Gastrocnemius medialis (tissue), 4 donors: ENCODE results near the gene SNX1. TPM values are rescaled to one million over a fixed set of nuclear protein-coding genes. Genes with fewer than 3 reads are reported as not detected.
"Not testable (repeated sequence)": the region's sequence is repeated elsewhere in the genome, so short reads cannot be mapped to it uniquely, and the experiment has no call there.

ENCODE experiments used
- ATAC-seq, 2 donors: fragments of 150-250 bp; one replicate each; pipeline ENCODE4 v1.9.1; 2016
- DNase-seq, 2 donors: peaks; one replicate each; pipeline ENCODE4 v3.0.0-alpha.2; 2019
- H3K27ac ChIP-seq, 4 donors: fragments of 200-600 bp; sonication (generic); 1 replicate in 1 of 4; 2 replicates in 3 of 4; pipeline ENCODE4 v1.5.1; 2016 to 2018; ENCODE audit warnings: mild to moderate bottlenecking in 2 of 4, moderate library complexity in 1 of 4
- H3K27me3 ChIP-seq, 3 donors: fragments of 200-600 bp; sonication (generic) in 2 of 3; 1 replicate in 1 of 3; 2 replicates in 2 of 3; pipeline versions ENCODE4 v1.5.1 to v1.6.0; 2016 to 2019; ENCODE audit warnings: mild to moderate bottlenecking in 1 of 3, moderate library complexity in 1 of 3
- H3K36me3 ChIP-seq, 2 donors: fragments of 200-600 bp; sonication (generic) in 1 of 2; one replicate each; pipeline ENCODE4 v1.5.1; 2017 to 2018
- H3K4me1 ChIP-seq, 2 donors: fragments of 200-600 bp; sonication (generic) in 1 of 2; one replicate each; pipeline ENCODE4 v1.5.1; 2016 to 2017; ENCODE audit warnings: mild to moderate bottlenecking in 2 of 2
- H3K4me3 ChIP-seq, 4 donors: fragments of 200-600 bp; sonication (generic) in 3 of 4; 1 replicate in 1 of 4; 2 replicates in 3 of 4; pipeline ENCODE4 v1.5.1; 2016 to 2019; ENCODE audit warnings: mild to moderate bottlenecking in 2 of 4
- H3K9me3 ChIP-seq, 3 donors: fragments of 200-600 bp; sonication (generic) in 2 of 3; 1 replicate in 1 of 3; 2 replicates in 2 of 3; pipeline ENCODE4 v1.5.1; 2016 to 2019
- CTCF ChIP-seq, 5 experiments: fragments of 450-650 bp in 3 of 5; fragments of 200-600 bp in 2 of 5; sonication (generic) in 2 of 5; IDR thresholded peaks in 4 of 5; conservative IDR thresholded peaks in 1 of 5; 1 replicate in 4 of 5; 2 replicates in 1 of 5; pipeline ENCODE4 v1.5.1; 2016 to 2019; ENCODE audit warnings: antibody characterized with exemption in 5 of 5, mild to moderate bottlenecking in 3 of 5, moderate library complexity in 3 of 5
- POLR2A ChIP-seq, 2 donors: fragments of 450-650 bp; IDR thresholded peaks; one replicate each; pipeline ENCODE4 v1.6.1; 2017; ENCODE audit warnings: antibody characterized with exemption in 2 of 2, mild to moderate bottlenecking in 2 of 2, moderate library complexity in 2 of 2
- in situ Hi-C, 4 donors: fragments of 200-750 bp; cut with MboI; loops; one replicate each; pipeline versions ENCODE4 v1.15.0 to v1.8.0; 2017; ENCODE audit warnings: low sequenced_read_pairs in 4 of 4
- intact Hi-C: fragments of 100-400 bp; cut with DNase I; formaldehyde crosslinking; loops from one replicate; pipeline ENCODE4 v1.15.1; 2023; ENCODE audit warnings: low total_unique reads
- total RNA-seq, 4 donors: library from RNA; depleted of rRNA; stranded (reverse); fragments of >200 nt; gene quantifications; one replicate each; pipeline versions ENCODE4 v1.1.0 to v1.2.3, GENCODE V29; 2016

SNX1 gene
- total RNA-seq, 4 donors from 2014 or later, result 26.7 to 39.3 (median 34.1) TPM

- TF ChIP-seq CTCF (IDR thresholded peaks at IDR 0.05 in 4 of 5, conservative IDR thresholded peaks at IDR 0.05 in 1 of 5), result no peak
- TF ChIP-seq POLR2A (IDR thresholded peaks at IDR 0.05), result no peak
- Histone ChIP-seq H3K27me3 (no peaks in the 10 kb centered on the region), H3K4me3 (no peak overlapping the region), H3K27ac (peak overlapping the region; percentile 93 to 96 (median 94)), H3K36me3 (no peaks in the 10 kb centered on the region), H3K4me1 (peaks cover 17 to 37% of the 10 kb centered on the region in 2 donors), H3K9me3 (no peaks in the 10 kb centered on the region)
- ATAC-seq, result no peak
- in situ Hi-C loops (loop anchor here in 2 of 4 donors (25.0 kb wide), 2 partner anchors 186 to 461 kb away; no protein-coding TSS in a partner anchor), intact Hi-C loops (no loop called here)
- no peak for DNase-seq
Observed at GRCh38 chr15:64072812-64073211, 23.0 kb upstream of the SNX1 start.

- H3K4me1 ChIP-seq, result peaks cover 12 to 31% of the 10 kb centered on the region in 2 donors
- in situ Hi-C loops, result loop anchor here in 2 of 4 donors (25.0 kb wide), 2 partner anchors 186 to 461 kb away; no protein-coding TSS in a partner anchor
- H3K9me3 ChIP-seq, H3K4me3 ChIP-seq, DNase-seq, ATAC-seq, intact Hi-C loops, H3K36me3 ChIP-seq, H3K27me3 ChIP-seq: not testable (repeated sequence)
- H3K27ac ChIP-seq, result peak overlapping the region; percentile 93 to 96 (median 94)
Observed at GRCh38 chr15:64073496-64073895, 22.3 kb upstream of the SNX1 start.

- in situ Hi-C loops, result loop anchor here in 1 of 4 donors (25.0 kb wide), 1 partner anchor 570 kb away; the partner anchor contains the start of gene USP3
- intact Hi-C loops, result no loop called here
- no peak overlapping the region for H3K4me3 ChIP-seq
- ATAC-seq (no peak), DNase-seq (no peak)
- no peak for TF ChIP-seq POLR2A (IDR thresholded peaks at IDR 0.05)
- no peak for TF ChIP-seq CTCF (IDR thresholded peaks at IDR 0.05 in 4 of 5, conservative IDR thresholded peaks at IDR 0.05 in 1 of 5)
- no peaks in the 10 kb centered on the region for H3K9me3 ChIP-seq
- no peaks in the 10 kb centered on the region for H3K4me1 ChIP-seq
- H3K27ac ChIP-seq, result peak overlapping the region in 1 of 4 donors; percentile 13
- no peaks in the 10 kb centered on the region for H3K27me3 ChIP-seq
- peaks cover 0 to 23% of the 10 kb centered on the region in 2 donors for H3K36me3 ChIP-seq
Observed at GRCh38 chr15:64082757-64083156, 13.0 kb upstream of the SNX1 start.

GRCh38 chr15:64089543-64090280 lies 6.1 kb upstream of the SNX1 start:
- no peak for TF ChIP-seq CTCF (IDR thresholded peaks at IDR 0.05 in 4 of 5, conservative IDR thresholded peaks at IDR 0.05 in 1 of 5)
- no peak for TF ChIP-seq POLR2A (IDR thresholded peaks at IDR 0.05)
- no peak overlapping the region for H3K4me3 ChIP-seq
- DNase-seq (no peak), ATAC-seq (no peak)
- H3K36me3 ChIP-seq, result peaks cover 0 to 20% of the 10 kb centered on the region in 2 donors
- peaks cover 34 to 39% of the 10 kb centered on the region in 2 donors for H3K4me1 ChIP-seq
- no peaks in the 10 kb centered on the region for H3K9me3 ChIP-seq
- peak overlapping the region; percentile 91 to 96 (median 93) for H3K27ac ChIP-seq
- no peaks in the 10 kb centered on the region for H3K27me3 ChIP-seq
- intact Hi-C loops, result loop anchor here (10.0 kb wide), 1 partner anchor 585 kb away; the partner anchor contains the start of gene USP3
- in situ Hi-C loops, result loop anchor here in 1 of 4 donors (25.0 kb wide), 1 partner anchor 577 kb away; the partner anchor contains the start of gene USP3

GRCh38 chr15:64090527-64090926 lies 5.3 kb upstream of the SNX1 start:
- Histone ChIP-seq H3K9me3 (no peaks in the 10 kb centered on the region), H3K27me3 (no peaks in the 10 kb centered on the region), H3K36me3 (peaks cover 0 to 14% of the 10 kb centered on the region in 2 donors), H3K4me1 (peaks cover 42 to 47% of the 10 kb centered on the region in 2 donors), H3K27ac (peak overlapping the region; percentile 91 to 96 (median 93)), H3K4me3 (no peak overlapping the region)
- DNase-seq, result no peak
- in situ Hi-C loops, result loop anchor here in 1 of 4 donors (25.0 kb wide), 1 partner anchor 578 kb away; the partner anchor contains the start of gene USP3
- no peak for TF ChIP-seq CTCF (IDR thresholded peaks at IDR 0.05 in 4 of 5, conservative IDR thresholded peaks at IDR 0.05 in 1 of 5)
- TF ChIP-seq POLR2A (IDR thresholded peaks at IDR 0.05), result no peak
- ATAC-seq, result no peak
- intact Hi-C loops, result loop anchor here (10.0 kb wide), 1 partner anchor 586 kb away; the partner anchor contains the start of gene USP3
